Esophagus squamous epithelium (tissue), 5 donors: Measurements from ENCODE around the gene HDAC1. TPM values are rescaled to one million over a fixed set of nuclear protein-coding genes. Genes with fewer than 3 reads are reported as not detected.
"Not testable (repeated sequence)": the region's sequence is repeated elsewhere in the genome, so short reads cannot be mapped to it uniquely, and the experiment has no call there.

Experiments
- DNase-seq: peaks from one replicate; lab custom pipeline; 2025; lab: John Stamatoyannopoulos, UW
- H3K27ac ChIP-seq, 4 donors: fragments of 200-600 bp; sonication (generic); one replicate each; pipeline ENCODE4 v1.5.1; 2016 to 2019; ENCODE audit warnings: mild to moderate bottlenecking in 1 of 4
- H3K27me3 ChIP-seq, 4 donors: fragments of 200-600 bp; sonication (generic); 1 replicate in 3 of 4; 2 replicates in 1 of 4; pipeline versions ENCODE4 v1.5.1 to v1.6.0; 2017 to 2021; ENCODE audit warnings: antibody characterized with exemption in 1 of 4
- H3K36me3 ChIP-seq, 3 donors: fragments of 200-600 bp; sonication (generic); one replicate each; pipeline ENCODE4 v1.5.1; 2016 to 2019
- H3K4me1 ChIP-seq, 3 donors: fragments of 200-600 bp; sonication (generic); one replicate each; pipeline ENCODE4 v1.5.1; 2017 to 2019
- H3K4me3 ChIP-seq, 4 donors: fragments of 200-600 bp; sonication (generic); 1 replicate in 3 of 4; 2 replicates in 1 of 4; pipeline ENCODE4 v1.5.1; 2016 to 2019; ENCODE audit warnings: mild to moderate bottlenecking in 2 of 4, moderate library complexity in 1 of 4
- H3K9me3 ChIP-seq, 3 donors: fragments of 200-600 bp; sonication (generic); one replicate each; pipeline ENCODE4 v1.5.1; 2016 to 2019
- CTCF ChIP-seq, 6 experiments: fragments of 450-650 bp in 4 of 6; fragments of 200-600 bp in 2 of 6; sonication (generic) in 2 of 6; IDR thresholded peaks; one replicate each; pipeline ENCODE4 v1.5.1; 2016 to 2019; ENCODE audit warnings: antibody characterized with exemption in 6 of 6, mild to moderate bottlenecking in 4 of 6, moderate library complexity in 4 of 6
- POLR2A ChIP-seq, 4 donors: fragments of 450-650 bp; IDR thresholded peaks; one replicate each; pipeline ENCODE4 v1.6.1; 2017; ENCODE audit warnings: antibody characterized with exemption in 4 of 4, mild to moderate bottlenecking in 4 of 4, moderate library complexity in 3 of 4
- WGBS, 2 donors: methylation state at CpG; one replicate each; pipeline ENCODE4 v1.1.5; 2018; 5-methylcytosine and 5-hydroxymethylcytosine counted together
- intact Hi-C: fragments of 100-400 bp; cut with DNase I; formaldehyde crosslinking; loops from one replicate; pipeline ENCODE4 v1.15.0; 2022
- total RNA-seq, 4 donors: library from RNA; depleted of rRNA; stranded (reverse); fragments of >200 nt; gene quantifications; one replicate each; pipeline ENCODE4 v1.1.0, GENCODE V29; 2016
- donor health status: DM: yes; HTN: yes; CAD: no.

HDAC1 gene
- total RNA-seq, 4 donors from 2014 or later, result 74.3 to 115 (median 96.0) TPM

- intact Hi-C loops, result no loop called here
- no peak overlapping the region for H3K27ac ChIP-seq
- H3K4me3 ChIP-seq, result no peak overlapping the region
- TF ChIP-seq CTCF (IDR thresholded peaks at IDR 0.05) (no peak), POLR2A (IDR thresholded peaks at IDR 0.05) (no peak)
- DNase-seq, result no peak
- no peaks in the 10 kb centered on the region for H3K9me3 ChIP-seq
- WGBS, 2 donors, result 69 to 74% methylated on average over 9 of the region's 9 CpGs
- H3K36me3 ChIP-seq, result no peaks in the 10 kb centered on the region
- H3K4me1 ChIP-seq, result peaks cover 0 to 3% (median 0%) of the 10 kb centered on the region in 3 donors
- no peaks in the 10 kb centered on the region for H3K27me3 ChIP-seq
These were observed 35.2 kb upstream of the HDAC1 start for GRCh38 chr1:32256473-32257226.

- H3K27me3 ChIP-seq, result no peaks in the 10 kb centered on the region
- TF ChIP-seq POLR2A (IDR thresholded peaks at IDR 0.05), result no peak
- TF ChIP-seq CTCF (IDR thresholded peaks at IDR 0.05), result no peak
- 84 to 94% methylated on average over 4 to 5 of the region's 6 CpGs for WGBS, 2 donors
These were observed 34.7 kb upstream of the HDAC1 start for GRCh38 chr1:32257227-32257508.

DNA sequence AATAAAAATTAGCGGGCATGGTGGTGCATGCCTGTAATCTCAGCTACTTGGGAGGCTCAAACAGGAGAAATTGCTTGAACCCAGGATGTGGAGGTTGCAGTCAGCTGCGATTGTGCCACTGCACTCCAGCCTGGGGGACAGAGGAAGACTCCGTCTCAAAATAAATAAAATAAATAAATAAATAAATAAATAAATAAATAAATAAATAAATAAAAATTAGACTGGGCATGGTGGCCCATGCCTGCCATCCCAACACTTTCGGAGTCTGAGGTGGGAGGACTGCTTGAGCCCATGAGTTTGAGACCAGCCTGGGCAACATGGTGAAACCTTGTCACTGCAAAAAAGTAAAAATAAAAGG is 28.7 kb upstream of the HDAC1 start:
- H3K4me3 ChIP-seq, intact Hi-C loops: not testable (repeated sequence)
- WGBS, 2 donors, result 92 to 96% methylated on average over 4 of the region's 4 CpGs

More at GRCh38 chr1:32257227-32257508, 34.7 kb upstream of the HDAC1 start:
- H3K4me1 ChIP-seq, result no peaks in the 10 kb centered on the region
- no peak overlapping the region for H3K4me3 ChIP-seq
- no peak for DNase-seq
- H3K9me3 ChIP-seq, result no peaks in the 10 kb centered on the region
- no peaks in the 10 kb centered on the region for H3K36me3 ChIP-seq
- intact Hi-C loops, result no loop called here
- H3K27ac ChIP-seq, result no peak overlapping the region

DNA sequence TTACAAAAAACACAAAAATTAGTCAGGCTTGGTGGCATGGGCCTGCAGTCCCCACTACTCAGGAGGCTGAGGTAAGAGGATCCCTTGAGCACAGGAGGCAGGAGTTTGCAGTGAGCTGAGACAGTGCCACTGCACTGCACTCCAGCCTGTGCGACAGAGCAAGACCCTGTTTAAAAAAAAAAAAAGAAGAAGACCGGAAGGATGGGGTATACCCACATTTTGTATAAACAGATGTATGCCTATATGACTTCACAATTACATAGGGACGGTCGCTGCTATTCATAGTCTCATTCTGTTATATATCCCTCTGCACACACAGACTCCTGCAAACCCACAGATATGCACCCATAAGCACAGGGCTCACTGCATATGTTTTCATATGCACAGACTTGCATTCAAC is 28.1 kb upstream of the HDAC1 start:
- H3K36me3 ChIP-seq, result no peaks in the 10 kb centered on the region
- WGBS, 2 donors, result 74 to 81% methylated on average over 4 of the region's 4 CpGs
- no peaks in the 10 kb centered on the region for H3K9me3 ChIP-seq
- TF ChIP-seq POLR2A (IDR thresholded peaks at IDR 0.05), result no peak
- TF ChIP-seq CTCF (IDR thresholded peaks at IDR 0.05), result no peak
- H3K4me3 ChIP-seq, result no peak overlapping the region
- peaks cover 0 to 10% (median 0%) of the 10 kb centered on the region in 3 donors for H3K4me1 ChIP-seq
- no peaks in the 10 kb centered on the region for H3K27me3 ChIP-seq
- DNase-seq, result no peak
- no peak overlapping the region for H3K27ac ChIP-seq
- intact Hi-C loops, result no loop called here

More for the DNA sequence above, 28.7 kb upstream of the HDAC1 start:
- not testable (repeated sequence) for H3K36me3 ChIP-seq, H3K27ac ChIP-seq, H3K27me3 ChIP-seq, H3K9me3 ChIP-seq, DNase-seq
- H3K4me1 ChIP-seq, result peaks cover 0 to 10% (median 0%) of the 10 kb centered on the region in 3 donors

- intact Hi-C loops, result no loop called here
- TF ChIP-seq CTCF (IDR thresholded peaks at IDR 0.05) (no peak), POLR2A (IDR thresholded peaks at IDR 0.05) (no peak)
- Histone ChIP-seq H3K27me3 (no peaks in the 10 kb centered on the region), H3K4me1 (peaks cover 0 to 10% (median 0%) of the 10 kb centered on the region in 3 donors), H3K27ac (no peak overlapping the region), H3K4me3 (no peak overlapping the region), H3K9me3 (no peaks in the 10 kb centered on the region), H3K36me3 (no peaks in the 10 kb centered on the region)
- DNase-seq, result no peak
- WGBS, 2 donors, result 82 to 86% methylated on average over 6 of the region's 9 CpGs
These were observed 26.0 kb upstream of the HDAC1 start for GRCh38 chr1:32265846-32266245.
